GM18873 (cell line): ENCODE measurements around the gene KRT26.
"Not testable (repeated sequence)": the region's sequence is repeated elsewhere in the genome, so short reads cannot be mapped to it uniquely, and the experiment has no call there.

ENCODE experiments used
- ATAC-seq: cut with Tn5 transposase; IDR thresholded peaks from one replicate; pipeline ENCODE4 v1.9.1; 2021; ENCODE audit warnings: mild to moderate bottlenecking, moderate library complexity, moderate number of reproducible peaks; ENCODE audit not compliant: unreplicated experiment, low FRiP score

The KRT26 gene

DNA sequence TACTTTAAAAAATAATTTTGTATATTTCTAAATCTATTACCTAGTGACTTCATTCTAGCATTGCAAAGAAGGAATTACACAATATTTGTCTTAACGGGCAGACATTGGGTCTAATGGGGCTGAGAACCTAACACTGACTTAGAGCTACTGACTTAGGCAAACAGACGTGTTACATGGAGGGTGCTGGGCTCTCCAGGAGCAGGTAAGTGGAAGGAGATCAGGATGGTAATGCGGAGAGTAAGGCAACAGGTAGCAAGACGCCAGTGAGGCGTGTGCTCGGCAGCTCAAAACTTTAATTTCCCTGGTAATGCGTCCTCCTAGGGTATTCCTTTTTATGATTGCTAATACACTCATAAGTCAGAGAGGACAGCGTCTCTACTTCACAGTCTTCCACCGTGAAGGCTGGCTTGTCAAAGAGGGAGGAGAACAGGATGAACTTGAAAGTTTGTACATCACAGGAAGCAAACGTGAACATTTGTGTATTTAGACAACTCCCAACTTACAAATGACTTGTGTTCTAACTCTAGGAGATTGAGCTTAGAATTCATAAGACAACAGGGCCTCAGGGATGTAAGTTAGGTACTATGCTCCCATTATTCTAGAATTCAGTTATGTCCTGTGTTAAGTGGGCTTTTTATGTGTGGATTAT lies 23.1 kb upstream of the KRT26 start:
- ATAC-seq: no peak

DNA sequence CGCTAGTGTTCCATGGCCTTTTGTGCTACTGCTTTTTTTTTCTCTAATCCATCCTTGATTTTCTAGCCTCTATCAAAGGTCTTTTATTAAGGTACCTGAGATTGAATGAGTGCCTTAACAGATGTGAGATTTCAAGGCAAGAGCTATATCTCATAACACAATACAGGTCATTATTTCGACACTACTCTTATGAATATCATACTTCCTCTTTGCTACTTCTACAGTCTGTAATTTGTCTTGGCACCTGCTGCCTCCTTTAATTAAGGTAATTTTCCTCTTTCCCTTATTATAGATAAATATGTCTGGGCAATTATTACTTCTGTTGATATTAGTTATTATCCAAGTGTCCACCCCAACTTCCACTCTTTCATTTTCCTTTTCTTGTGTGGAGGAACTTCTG lies 22.5 kb upstream of the KRT26 start:
- ATAC-seq: no peak

DNA sequence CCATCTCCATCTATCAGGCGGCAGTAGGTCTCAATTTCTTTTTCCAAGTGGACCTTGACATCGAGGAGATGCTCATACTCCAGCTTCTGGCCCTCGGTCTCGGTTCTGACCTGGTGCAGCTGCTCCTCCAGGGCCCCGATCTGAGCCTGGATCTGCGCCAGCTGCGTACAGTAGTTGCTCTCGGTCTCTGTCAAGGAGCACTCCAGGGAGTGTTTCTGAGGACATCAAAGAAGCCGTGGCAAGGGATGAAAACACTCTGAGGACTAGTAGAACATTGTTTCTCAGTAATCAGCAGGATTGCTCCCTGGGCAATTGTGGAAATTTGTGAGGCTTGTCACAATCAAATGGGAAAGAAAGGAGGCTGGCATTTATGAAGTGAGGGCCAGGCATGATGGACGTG lies 21.8 kb upstream of the KRT26 start:
- ATAC-seq: no peak

DNA sequence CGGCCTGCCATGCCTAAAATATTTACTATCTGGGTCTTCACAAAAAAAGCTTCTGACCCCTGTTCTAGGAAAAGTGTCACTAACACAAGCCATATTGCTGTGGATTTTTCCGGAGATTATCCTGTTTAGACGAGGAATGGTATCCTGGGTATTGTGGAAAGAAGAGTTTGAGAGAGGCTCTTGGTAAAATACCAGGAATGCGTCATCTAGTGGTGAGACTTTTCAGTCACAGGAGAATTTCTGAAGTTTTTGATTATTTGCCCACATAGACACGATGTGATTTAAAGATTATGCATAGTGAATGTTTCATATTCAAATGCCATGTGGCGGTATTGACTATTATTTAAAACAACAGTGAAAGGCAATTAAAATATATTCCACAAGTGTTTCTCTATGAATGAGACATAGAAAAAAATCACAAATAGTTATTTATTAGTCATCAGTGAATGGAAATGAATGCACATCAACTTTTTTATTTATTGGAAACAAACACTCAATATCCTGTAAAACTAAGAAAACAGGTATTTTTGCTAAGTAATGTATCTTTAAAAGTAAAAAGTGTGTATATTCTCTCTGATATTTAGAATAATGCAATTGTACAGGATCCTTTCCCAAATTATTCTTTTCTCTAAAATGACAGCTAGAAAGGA lies 19.9 kb upstream of the KRT26 start:
- no peak for ATAC-seq

DNA sequence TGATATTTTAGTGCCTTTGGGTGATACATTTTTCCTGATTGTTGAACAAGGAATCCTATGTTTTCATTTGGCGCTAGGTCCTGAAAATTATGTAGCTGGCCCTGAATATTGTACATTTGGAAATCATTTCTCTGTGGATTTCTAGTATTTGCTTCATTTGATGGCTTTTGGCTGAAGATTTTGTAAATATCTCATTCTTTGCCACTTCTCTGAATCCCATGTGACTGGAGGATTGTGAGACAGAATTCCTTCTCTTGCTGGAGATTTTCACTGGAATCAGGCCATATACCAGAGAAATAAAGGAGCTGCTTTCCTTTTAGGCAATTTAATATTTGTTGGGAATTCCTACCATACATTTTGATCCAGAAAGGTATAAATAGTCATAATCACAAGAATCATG lies 19.1 kb upstream of the KRT26 start:
- no peak for ATAC-seq

DNA sequence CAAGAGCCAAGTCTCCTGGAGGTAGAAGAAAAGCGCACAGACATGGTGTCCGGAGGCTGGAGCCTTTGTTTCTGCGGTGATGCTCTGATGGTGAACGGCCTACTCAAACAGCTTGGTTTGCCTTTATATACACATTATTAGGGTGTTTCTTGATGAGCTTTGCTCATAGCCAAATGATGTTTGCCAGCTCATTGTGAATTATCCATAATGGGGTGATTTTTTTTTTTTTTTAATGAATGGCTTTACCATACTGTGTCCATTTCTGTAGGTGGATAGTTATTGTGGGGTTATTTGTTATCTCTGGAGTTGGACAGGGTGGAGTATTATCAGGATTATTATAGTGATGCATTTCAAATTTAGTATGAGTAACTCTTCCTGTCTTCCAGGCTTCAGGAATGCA lies 10.4 kb upstream of the KRT26 start, which contains the start of gene KRT27:
KRT27 (minus strand) TSS at position 101 of the 400 bp plus-strand sequence; CDS start at position 44, 57 bp downstream.
- ATAC-seq: no peak

DNA sequence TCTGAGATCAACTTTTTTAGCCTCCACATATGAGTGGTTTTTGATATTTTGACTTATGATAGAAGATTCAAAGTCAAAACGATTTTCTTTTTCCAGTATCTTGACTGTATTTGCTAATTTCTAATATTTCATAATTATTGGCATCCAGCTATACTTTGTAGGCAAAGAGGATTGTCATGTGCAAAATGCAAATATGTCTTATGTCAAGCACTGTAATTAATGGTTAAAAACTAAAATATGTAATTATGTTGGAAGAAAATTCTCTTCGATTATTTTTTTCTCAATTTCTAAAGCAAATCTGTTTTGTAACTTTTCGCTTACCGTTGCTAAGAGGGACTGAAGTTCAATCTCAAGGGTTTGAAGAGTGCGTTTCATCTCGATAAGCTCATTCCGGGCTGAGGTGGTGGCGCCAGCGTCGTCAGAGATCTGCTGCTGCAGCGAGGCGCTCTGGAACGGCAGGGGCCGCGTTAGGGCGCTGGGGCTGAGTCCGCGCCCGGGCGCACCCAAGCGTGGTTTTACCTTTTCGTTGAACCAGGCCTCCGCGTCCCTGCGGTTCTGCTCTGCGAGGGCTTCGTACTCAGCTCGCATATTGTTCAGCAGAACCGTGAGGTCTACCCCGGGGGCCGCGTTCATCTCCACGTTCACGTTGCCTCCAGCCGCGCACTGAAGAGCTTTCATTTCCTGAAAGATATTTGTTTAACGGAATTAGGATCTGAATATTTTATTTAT lies 7.3 kb upstream of the KRT26 start:
- no peak for ATAC-seq

DNA sequence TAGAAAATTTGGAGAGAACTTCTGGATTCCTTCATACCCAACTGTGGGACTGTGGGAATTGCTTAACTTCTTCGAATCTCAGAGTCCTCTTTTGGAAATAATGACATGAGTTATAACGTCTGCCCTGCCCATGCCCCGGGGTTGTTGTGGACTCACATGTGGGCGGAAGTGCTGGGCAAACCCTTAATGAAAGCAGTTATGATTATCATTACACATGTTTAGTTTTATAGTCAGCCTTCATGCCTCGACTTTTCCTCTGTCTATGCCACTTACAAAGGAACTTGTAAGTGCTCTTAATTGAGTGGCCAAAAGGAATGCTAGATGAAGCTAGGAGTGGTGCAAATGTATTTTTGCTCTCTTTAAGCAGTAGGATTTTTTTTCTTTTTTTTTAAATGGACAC lies 6.5 kb upstream of the KRT26 start:
- ATAC-seq: no peak

DNA sequence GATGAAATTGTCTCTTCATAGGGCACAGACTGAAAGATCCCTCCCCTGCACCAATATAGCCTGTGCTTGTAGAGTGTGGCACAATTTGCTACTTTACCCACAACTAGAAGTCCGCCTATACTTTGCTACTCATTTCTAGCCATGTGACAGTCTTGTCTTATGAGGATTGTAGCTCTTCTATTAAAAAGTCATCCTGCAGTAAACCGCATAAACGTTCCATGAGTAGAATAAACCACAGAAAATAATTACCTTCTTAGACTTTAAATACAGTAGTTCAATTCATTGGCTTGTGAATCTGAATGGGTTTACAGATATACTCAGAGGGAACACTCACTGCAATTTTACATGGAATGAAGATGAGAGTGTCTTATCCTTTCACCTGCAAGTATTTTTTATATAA lies 6.0 kb upstream of the KRT26 start:
- ATAC-seq: no peak

DNA sequence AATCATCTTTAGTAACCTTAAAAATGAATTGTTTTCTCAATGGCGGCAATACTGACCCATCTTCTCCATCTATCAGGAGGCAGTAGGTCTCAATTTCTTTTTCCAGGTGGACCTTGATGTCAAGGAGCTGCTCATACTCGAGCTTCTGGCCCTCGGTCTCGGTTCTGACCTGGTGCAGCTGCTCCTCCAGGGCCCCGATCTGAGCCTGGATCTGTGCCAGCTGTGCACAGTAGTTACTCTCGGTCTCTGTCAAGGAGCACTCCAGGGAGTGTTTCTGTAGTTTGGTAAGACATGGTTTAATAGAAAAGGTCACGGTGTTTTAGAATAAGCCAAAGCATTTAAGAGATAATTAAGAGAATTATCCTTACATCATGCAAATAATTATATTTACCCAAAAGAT lies 5.5 kb upstream of the KRT26 start:
- ATAC-seq: no peak

DNA sequence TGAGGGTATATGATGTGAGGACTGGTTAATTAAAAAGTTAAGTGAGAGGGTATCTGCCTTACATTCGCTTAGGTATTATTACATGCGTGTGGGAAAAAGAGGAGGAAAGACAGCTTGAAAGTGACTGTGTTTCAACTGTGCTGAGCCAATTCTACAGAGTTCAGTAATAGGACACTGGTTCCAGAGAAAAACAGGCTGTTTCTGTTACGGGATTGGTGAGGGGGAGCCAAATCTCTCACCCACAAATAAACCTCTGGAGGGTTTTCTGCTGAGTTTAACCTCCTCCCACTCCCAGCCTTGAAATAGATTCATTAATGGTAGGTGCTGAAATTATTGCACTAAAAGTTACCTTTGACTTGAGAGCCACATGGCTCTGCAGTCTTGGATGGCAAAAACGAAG lies 3.9 kb upstream of the KRT26 start:
- ATAC-seq: no peak

DNA sequence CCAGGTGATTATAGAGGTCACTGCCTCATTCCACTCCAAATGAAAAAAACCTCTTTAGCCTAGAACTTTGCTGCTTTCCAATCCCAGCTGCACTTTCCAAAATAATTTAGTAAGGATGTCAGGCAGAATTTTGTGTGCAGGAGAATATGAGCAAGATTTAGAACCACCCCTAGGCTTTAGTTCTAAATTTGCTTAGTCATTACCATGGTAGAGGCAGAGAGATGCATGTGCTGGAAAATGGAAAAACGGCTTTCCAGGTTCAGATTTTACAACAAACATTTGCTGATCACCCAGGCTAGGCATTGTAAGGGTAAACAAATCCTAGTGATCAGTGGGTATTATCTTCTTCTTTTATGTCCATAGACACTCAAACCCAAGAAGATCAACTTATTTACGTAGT lies 6.3 kb downstream of the KRT26 start:
- no peak for ATAC-seq

DNA sequence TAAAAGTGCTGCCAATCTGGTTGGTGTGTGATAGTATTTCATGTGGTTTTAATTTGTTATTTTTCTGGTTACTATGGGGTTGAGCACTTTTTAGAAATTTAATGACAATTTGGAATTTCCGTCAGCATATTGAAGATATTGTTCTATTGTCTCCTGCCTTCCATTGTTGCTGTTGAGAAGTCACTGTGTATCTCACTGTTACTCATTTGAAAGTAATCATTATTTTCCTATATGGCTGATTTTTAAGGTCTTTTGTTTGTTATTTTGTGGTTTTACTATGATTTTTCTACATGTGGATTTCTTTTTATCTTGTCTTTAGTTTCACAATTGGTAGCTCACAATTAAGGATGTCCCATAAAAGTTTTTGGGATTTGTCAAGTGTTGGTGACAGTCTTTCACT lies 8.2 kb downstream of the KRT26 start:
- no peak for ATAC-seq

DNA sequence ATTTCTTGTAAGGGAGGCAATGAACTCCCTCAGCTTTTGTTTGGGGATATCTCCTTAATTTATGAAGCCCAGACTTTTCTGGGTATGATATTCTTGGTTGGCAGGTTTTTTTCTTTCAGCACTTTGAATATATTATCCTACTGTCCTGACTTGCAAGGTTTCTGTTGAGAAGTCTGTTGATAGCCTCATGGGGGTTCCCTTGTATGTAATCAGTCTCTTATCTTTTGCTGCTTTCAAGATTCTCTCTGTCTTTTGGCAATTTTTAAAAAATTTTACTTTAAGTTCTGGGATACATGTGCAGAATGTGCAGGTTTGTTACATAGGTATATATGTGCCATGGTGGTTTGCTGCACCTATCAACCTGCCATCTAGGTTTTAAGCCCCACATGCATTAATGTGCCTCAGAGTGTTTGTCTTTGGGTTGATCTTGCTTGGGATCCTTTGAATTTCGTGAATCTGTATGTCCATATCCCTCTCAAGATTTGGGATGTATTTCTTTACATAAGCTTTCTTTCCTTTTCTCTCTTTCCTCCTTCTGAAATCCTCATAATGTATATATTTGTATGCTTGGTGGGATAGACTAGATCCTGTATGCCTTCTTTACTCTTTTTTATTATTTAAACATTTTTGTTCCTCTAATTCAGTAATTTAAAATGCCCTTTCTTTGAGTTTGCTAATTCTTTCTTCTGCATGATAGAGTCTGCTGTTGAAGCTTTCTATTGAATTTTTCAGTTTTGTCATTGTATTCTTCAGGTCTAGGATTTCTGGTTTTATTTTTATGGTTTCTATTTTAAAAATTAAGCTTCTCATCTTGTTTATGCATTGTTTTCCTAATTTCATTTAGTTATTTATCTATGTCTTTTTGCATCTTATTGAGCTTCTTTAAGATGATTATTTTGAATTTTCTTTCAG lies 11.6 kb downstream of the KRT26 start:
- ATAC-seq: no peak

DNA sequence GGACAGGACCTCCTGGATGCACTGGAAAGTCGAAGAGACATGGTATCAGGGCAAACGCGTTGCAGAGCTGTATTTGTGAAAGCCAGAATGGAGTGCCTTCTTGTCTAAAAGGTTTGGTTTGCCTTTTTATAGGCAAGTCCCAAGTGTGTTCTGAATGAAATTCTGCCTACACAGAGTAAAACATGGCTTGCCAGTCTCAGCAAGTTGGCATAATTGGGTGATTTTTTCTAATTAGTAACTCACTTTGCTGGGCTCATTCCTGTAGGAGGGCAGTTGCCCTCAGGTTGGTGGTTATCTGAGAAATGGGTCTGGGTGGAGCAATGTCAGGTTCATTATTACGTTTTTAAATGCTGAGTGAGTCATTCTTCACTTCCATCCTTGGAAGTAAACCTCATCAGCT lies 16.8 kb downstream of the KRT26 start, which contains the start of gene KRT25:
KRT25 (minus strand) TSS at position 101 of the 400 bp plus-strand sequence; CDS start at position 41, 60 bp downstream.
- ATAC-seq: no peak

DNA sequence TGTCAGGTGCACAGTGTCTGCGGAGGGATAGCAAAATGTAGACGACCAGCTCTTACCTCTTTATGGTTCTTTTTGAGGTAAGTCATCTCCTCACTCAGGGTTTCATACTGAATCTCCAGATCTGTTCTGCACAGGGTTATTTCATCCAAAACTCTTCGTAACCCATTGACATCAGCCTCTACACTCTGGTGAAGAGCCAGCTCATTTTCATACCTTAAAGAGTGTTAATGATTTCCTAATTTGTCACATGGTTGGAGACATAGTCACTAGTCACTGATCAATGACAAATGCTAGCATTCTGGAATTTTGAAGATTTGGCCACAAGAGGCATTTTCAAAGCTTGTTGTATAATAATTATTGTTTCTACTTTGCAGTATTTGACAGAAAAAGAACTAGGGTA lies 18.2 kb downstream of the KRT26 start:
- ATAC-seq: no peak

DNA sequence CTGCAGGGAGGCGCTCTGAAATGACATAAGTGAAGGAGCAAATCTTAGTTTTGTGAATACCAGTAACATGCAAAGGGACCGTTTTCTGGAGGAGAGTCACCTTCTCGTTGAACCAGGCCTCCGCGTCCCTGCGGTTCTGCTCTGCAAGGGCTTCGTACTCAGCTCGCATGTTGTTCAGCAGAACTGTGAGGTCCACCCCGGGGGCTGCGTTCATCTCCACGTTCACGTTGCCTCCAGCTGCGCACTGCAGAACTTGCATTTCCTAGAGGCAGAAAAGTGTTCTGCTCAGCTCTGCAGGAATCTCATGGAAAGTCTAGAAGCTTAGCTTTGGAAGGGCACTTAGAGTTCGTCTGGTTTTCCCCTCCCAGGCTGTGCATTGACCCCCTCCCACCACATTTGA lies 20.9 kb downstream of the KRT26 start:
- ATAC-seq: no peak

DNA sequence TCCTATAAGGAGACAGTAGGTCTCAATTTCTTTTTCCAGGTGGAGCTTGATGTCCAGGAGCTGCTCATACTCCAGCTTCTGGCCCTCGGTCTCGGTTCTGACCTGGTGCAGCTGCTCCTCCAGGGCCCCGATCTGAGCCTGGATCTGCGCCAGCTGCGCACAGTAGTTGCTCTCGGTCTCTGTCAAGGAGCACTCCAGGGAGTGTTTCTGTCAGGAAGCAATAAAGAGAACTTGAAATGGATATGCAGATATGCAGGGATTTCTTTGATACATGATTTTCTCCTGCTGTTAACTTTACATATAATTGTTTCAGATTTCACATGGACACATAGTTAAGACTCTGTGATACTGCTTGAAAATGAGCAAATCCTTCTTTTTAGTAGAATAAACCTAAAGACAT lies 21.6 kb downstream of the KRT26 start:
- no peak for ATAC-seq

DNA sequence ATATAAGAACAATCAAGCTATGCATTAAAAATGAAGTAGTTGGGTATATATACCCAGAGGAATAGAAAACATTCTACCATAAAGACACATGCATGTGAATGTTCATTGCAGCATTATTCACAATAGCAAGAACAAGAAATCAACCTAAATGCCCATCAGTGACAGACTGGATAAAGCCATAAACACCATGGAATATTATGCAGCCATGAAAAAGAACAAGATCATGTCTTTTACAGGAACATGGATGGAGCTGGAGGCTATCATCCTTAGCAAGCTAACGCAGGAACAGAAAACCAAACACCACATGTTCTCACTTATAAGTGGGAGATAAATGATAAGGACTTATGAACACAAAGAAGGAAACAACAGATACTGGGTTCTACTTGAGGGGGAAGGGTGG lies 23.3 kb downstream of the KRT26 start:
- ATAC-seq: not testable (repeated sequence)

DNA sequence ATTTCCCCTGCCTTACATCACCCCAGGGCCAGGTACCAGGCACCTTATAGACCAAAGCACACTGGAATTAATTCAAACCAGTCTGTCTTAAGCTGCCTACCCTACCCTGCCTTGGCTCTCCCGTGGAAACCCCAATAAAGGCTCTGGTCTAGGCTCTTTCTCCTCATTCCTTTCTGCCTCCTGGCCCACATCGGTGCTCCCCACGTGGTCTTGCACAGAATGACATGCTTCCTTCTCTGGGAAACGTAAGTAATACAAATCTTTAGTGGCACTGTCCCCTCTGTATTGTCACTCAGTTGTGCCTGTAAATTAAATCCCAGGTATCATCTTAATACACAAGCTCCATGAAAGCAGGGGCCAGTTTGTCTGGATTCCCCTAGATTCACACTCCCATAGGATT lies 33.4 kb downstream of the KRT26 start:
- ATAC-seq: no peak

DNA sequence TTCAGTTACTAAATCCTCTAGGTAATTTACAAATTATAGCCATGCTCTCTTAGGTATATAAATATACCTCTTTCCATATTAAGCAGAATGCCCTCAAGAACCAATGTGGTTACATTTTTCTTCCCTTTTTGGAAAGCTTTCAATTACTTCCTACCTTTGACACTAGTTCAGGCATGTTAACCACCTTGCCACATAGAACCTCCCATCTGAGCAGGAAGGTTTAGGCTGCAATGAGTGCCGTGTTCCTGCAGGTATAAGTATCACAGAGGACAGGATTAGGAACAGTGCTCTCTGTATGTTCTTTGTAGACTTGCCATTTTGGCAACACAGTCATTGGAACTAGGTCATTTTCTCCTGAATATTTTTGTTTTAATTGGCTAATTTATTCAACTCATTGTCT lies 37.0 kb downstream of the KRT26 start:
- ATAC-seq: no peak
